Raji (cell line): Measurements from ENCODE around the gene ELOA.

ENCODE experiments used
- POLR2A ChIP-seq: IDR thresholded peaks from 2 replicates; pipeline ENCODE4 v1.6.1; 2011; ENCODE audit warnings: low read depth, low read length, control low read depth; ENCODE audit not compliant: insufficient read depth

The ELOA gene

GRCh38 chr1:23801876-23802275 is 58.6 kb downstream of the ELOA start:
- TF ChIP-seq POLR2A, result no peak

GRCh38 chr1:23803674-23804073 is 60.4 kb downstream of the ELOA start:
- no peak for TF ChIP-seq POLR2A

DNA sequence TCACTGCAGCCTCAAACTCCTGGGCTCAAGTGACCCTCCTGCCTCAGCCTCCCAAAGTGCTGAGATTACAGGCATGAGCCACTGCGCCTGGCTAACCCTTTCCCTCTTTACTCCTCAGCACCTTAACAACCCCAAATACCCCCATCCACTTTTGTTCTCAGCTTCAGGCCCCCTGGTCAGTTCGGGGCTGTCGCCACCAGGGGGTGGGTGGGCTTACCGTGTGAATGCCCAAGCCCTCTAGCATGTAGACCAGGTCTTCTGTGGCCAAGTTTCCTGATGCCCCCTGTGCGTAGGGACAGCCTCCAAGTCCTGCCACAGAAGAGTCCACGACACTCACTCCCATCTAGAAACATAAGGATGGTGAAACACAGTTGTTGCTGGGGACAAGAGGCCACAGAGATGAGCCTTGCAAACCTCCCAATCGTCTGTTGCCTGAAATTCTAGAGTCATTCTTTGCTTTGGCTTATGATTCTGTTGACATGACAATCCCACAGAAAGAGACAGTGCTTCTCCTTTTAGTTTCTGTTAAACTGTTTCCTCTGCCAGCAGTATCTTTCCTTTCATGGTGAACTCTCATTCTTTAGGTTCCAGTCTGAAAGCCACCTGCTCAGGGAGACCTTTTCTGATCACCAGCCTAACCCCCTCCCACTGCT is 61.0 kb downstream of the ELOA start:
- TF ChIP-seq POLR2A, result no peak

DNA sequence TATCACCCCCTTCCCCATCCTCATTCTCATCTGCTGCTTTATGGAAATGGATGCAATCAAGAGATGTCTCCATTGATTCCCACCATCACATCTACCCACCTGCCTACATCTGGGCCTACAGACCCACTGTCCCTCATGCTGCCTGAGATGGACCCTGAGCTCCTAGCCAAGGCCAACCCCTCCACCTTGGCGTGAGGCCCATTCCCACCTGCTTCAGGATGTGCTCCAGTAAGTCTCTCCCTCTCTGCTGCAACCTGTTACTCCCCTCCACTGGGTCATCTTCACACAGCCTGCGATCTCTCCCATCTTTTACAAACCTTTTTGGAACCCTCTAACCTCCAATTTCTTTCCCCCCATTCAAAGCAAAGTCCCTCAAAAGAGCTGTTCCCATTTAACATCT is 61.8 kb downstream of the ELOA start:
- no peak for TF ChIP-seq POLR2A

DNA sequence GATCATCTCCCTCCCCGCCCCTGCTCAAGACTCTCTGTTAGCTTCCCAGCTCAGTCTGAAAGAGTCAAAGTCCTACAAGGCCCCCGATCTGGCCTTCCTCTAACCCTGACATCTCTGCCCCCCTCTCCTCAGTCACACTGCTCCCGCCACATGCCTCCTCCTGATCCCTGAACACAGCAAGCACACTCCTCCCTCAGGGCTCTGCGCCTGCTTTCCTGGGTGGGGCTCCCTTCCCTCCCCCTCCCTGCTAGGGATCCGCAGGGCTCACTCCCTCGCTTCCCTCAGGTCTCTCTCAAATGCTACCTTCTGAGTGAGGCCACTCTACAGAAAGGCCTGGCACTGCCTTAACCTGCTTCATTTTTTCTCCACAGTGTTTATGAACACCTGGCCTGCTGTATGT is 63.0 kb downstream of the ELOA start:
- TF ChIP-seq POLR2A, result no peak

GRCh38 chr1:23807453-23807852 is 64.2 kb downstream of the ELOA start:
- no peak for TF ChIP-seq POLR2A

DNA sequence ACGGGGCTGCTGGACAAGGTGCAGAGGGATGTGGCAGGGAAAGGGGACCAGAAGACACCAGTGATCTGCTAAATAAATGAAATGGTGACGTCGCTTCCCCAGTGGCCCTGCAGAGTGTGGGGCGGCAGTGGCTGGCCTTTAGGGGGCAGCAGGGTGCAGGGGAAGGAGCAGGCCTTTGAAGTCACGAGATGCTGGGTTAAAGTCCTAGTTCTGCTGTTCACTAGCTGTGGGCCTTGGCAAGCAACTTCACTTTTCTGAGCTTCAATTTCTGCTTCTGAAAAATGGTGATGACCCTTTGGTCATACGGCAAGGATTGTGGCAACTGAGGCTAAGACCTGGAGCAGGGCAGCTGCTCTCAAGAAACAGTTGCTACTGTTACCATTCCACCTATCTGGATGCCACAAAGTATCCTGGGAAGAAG is 66.5 kb downstream of the ELOA start:
- TF ChIP-seq POLR2A, result peak; percentile 33; the same call in 1 of the 2 replicates

- 0 out of 2 replicates have a peak, but pooled peaks have one; percentile 27 for TF ChIP-seq POLR2A
Observed at GRCh38 chr1:23810818-23811540, 67.7 kb downstream of the ELOA start.
